H1 (cell line): ENCODE data around the gene BAG1. TPM values are rescaled to one million over a fixed set of nuclear protein-coding genes. Genes with fewer than 3 reads are reported as not detected.
A peak's percentile ranks its signal among the peaks of the same experiment; 100 is the strongest.

Experiments
- ASH2L ChIP-seq: fragments of 200-600, 300-600 bp; sonication (generic); IDR thresholded peaks from one replicate; pipeline ENCODE4 v1.7.1; 2017; ENCODE audit warnings: low read length
- BRCA1 ChIP-seq: IDR thresholded peaks from 2 replicates; pipeline ENCODE4 v1.6.1; 2012; ENCODE audit warnings: low read depth, low read length, improper control_type of control experiment
- GABPA ChIP-seq: IDR thresholded peaks from 2 replicates; pipeline ENCODE4 v1.6.1; 2011; ENCODE audit warnings: mild to moderate bottlenecking, low read length, moderate library complexity, borderline replicate concordance; ENCODE audit not compliant: insufficient read depth
- MAX ChIP-seq: IDR thresholded peaks from 2 replicates; pipeline ENCODE4 v1.6.1; 2012; ENCODE audit warnings: inconsistent platforms
- PHF8 ChIP-seq: fragments of 200-600 bp; sonication (generic); conservative IDR thresholded peaks from 2 replicates; pipeline ENCODE4 v1.7.1; 2012; ENCODE audit warnings: low read depth, mild to moderate bottlenecking, inconsistent platforms, low read length, moderate library complexity
- RFX5 ChIP-seq: IDR thresholded peaks from 2 replicates; pipeline ENCODE4 v1.6.1; 2011; ENCODE audit warnings: low read depth, low read length, improper control_type of control experiment, borderline replicate concordance
- SP4 ChIP-seq: IDR thresholded peaks from 2 replicates; pipeline ENCODE4 v1.6.1; 2012; ENCODE audit warnings: low read length, inconsistent platforms
- polyA plus RNA-seq, 7 experiments: library from polyadenylated mRNA; depleted of rRNA in 3 of 7; stranded (reverse) in 5 of 7; unstranded in 2 of 7; fragments of >200 nt in 5 of 7; fragments of 200-250 nt in 2 of 7; gene quantifications; 1 replicate in 5 of 7; 2 replicates in 1 of 7; 4 replicates in 1 of 7; pipeline versions ENCODE4 v1.2.1 to v1.2.3, GENCODE V29; 2011 to 2013; ENCODE audit warnings: missing spikeins in 2 of 7, mixed read lengths in 2 of 7
- total RNA-seq: library from RNA; stranded (reverse); fragmentation: NEBNext Ultra II Directional; extraction: Animal tissue kit (Norgen Biotek cat#: 25700); gene quantifications from 2 replicates; pipeline ENCODE4 v1.2.1, GENCODE V29; 2021

BAG1 gene
- total and polyA plus RNA-seq, 2 of the 8 experiments (the other 6 are each of a cell fraction or from before 2014, with no cell fraction given), result 14.7 to 59.8 TPM

DNA sequence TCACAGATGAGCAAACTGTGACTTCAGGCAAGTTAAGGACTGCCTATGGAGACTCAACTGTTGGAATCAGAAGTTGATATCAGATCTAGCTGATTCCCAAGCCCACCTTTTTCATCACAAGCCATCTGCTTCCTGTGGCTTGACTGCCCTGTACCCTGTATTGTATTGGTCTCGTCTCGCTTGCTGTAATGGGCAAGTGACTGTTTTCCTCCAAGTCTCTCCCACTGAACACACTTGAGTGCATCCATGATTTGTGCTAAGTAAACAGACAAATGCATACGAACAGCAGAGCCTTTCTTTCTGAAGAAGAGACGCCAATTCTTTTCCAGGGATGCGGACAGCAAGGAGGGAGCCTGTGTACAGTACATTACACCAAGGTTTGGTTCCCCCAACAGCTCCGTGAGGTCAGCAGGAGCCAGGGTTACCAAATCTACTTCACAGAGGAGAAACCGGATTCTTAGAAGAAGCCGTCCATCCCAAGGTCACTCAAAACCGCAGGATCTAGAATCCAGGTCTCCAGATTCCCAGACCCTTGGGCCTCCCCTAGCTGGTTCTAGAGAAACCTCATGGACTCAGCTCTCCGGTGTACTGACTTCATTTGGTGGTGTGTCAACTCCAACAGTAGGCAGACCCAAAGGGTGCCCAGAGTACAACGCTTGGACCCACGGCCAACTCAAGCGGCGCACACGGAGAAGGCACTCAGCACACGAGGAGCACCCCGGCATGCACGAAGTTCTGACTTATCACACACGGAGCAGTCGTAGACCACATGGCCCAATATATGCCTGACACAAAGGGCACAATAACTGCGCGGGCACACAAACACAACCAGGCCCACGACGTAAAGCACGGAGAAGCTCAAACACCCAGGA, 1.1 kb downstream of the BAG1 start (continued):
- TF ChIP-seq GABPA (no peak), SP4 (no peak), PHF8 (no peak), MAX (peak; percentile 58), BRCA1 (no peak), ASH2L (no peak), RFX5 (no peak)
